Progenitor cell of endocrine pancreas (in vitro differentiated cells): Measurements from ENCODE around the gene FAM222B. TPM values are rescaled to one million over a fixed set of nuclear protein-coding genes. Genes with fewer than 3 reads are reported as not detected.

Experiments
- DNase-seq: peaks from one replicate; pipeline ENCODE4 v3.0.0; 2021; ENCODE audit warnings: low spot score; ENCODE audit not compliant: unreplicated experiment
- H3K27ac Mint-ChIP-seq: 2 replicates; pipeline ENCODE4 v1.8.0; 2021; ENCODE audit warnings: mild to moderate bottlenecking, moderate library complexity, mixed read lengths
- H3K27me3 Mint-ChIP-seq: 2 replicates; pipeline ENCODE4 v1.8.0; 2021; ENCODE audit warnings: mixed read lengths
- H3K36me3 Mint-ChIP-seq: 2 replicates; pipeline ENCODE4 v1.8.0; 2022; ENCODE audit warnings: mixed read lengths; ENCODE audit not compliant: insufficient read depth
- H3K4me1 Mint-ChIP-seq: 2 replicates; pipeline ENCODE4 v1.8.0; 2021; ENCODE audit warnings: low read depth, mixed read lengths
- H3K4me3 Mint-ChIP-seq: 2 replicates; pipeline ENCODE4 v1.8.0; 2021; ENCODE audit warnings: low read depth, mild to moderate bottlenecking, moderate library complexity, mixed read lengths
- H3K9me3 Mint-ChIP-seq: 2 replicates; pipeline ENCODE4 v1.8.0; 2021; ENCODE audit warnings: low read depth, mixed read lengths
- long read RNA-seq: library from polyadenylated mRNA; unstranded; transcript quantifications from one replicate; pipeline ENCODE4 v2.0.0, GENCODE V29; 2020
- total RNA-seq: library from RNA; stranded (reverse); gene quantifications from 2 replicates; pipeline ENCODE4 v1.2.1, GENCODE V29; 2021
- TF ChIP-seq, protein P1 (sequence below): fragments of 200-600 bp; sonication (generic); IDR thresholded peaks from one replicate; pipeline ENCODE4 v1.5.0; 2021; ENCODE audit warnings: antibody characterized with exemption, mild to moderate bottlenecking; ENCODE audit not compliant: unreplicated experiment

FAM222B gene, protein sequence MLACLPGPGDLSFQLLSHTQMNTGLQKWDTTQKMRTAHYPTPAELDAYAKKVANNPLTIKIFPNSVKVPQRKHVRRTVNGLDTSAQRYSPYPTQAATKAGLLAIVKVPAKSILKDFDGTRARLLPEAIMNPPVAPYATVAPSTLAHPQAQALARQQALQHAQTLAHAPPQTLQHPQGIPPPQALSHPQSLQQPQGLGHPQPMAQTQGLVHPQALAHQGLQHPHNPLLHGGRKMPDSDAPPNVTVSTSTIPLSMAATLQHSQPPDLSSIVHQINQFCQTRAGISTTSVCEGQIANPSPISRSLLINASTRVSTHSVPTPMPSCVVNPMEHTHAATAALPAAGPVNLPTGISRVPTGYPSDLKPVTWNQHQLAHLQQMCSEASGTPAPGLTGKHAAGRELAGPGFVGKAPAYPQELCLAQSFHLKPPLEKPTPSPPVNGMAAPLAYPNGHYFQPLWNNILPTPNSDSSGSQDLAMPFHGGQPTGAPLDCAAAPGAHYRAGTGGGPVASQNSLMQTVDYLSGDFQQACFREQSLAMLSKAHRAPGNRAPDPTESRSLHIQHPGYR
- total RNA-seq: 48.9 and 58.7 TPM in 2 replicates
- long read RNA-seq: 0 reads

DNA sequence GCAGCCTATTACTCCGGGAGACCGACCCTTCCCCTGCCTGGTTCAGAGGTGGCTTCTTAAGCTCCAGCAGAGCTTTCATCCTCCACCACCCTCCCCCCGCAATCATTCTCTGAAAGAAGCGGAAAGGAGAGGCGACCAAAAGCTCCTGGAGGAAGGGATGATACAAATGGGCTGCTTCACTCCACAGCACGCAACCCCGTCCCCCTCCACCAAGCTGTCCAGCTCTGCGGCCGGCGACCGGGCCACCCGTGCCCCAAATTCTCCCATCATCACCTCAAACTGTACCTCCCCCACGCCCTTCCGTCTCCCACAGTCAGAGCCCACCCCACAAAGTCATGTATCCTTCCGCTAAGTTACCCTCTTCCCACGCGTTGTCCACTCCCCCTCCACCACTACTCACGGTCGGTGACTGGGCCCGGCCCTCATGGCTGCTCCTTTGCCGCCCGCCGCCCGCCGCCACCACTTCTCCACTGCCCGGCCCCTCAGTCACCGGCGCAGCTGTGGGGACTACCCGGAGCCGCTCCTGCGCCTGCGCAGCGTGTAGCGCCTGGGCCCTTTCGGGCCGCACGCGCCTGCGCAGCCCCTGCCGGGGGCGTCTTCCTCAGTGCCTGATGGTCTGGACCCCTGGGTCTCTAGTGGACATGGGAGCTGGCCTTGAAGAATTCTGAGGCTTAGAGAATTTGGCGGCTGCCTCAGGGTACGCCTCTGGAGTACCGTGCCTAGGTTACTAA, at the start of gene FAM222B:
FAM222B (minus strand) TSS at position 509 of the 731 bp plus-strand sequence. CDS start 76,123 bp downstream, outside the sequence.
- peaks cover 10% of the 10 kb centered on the region for H3K4me1 Mint-ChIP-seq

DNA sequence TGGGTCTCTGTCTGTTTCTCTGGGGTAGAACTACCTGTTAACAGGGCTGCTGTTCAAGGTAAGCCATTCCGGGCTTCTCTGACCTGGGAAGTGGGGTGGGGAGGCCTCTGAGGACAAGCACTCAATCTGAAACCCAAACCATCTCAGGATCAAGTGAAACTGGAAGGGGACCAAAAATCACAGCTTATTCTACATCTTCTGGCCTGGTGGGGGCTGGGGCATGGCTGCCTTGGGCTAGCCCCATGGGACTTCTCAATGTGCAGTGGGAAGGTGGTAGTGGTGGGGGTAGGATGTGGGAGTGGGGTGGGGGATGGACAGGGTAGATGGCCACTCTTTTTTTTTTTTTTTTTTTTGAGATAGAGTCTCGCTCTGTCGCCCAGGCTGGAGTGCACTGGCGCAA, 49.4 kb upstream of the FAM222B start:
- no peaks in the 10 kb centered on the region for H3K9me3 Mint-ChIP-seq
- peaks cover 2% of the 10 kb centered on the region for H3K36me3 Mint-ChIP-seq
- TF ChIP-seq, protein P1, sequence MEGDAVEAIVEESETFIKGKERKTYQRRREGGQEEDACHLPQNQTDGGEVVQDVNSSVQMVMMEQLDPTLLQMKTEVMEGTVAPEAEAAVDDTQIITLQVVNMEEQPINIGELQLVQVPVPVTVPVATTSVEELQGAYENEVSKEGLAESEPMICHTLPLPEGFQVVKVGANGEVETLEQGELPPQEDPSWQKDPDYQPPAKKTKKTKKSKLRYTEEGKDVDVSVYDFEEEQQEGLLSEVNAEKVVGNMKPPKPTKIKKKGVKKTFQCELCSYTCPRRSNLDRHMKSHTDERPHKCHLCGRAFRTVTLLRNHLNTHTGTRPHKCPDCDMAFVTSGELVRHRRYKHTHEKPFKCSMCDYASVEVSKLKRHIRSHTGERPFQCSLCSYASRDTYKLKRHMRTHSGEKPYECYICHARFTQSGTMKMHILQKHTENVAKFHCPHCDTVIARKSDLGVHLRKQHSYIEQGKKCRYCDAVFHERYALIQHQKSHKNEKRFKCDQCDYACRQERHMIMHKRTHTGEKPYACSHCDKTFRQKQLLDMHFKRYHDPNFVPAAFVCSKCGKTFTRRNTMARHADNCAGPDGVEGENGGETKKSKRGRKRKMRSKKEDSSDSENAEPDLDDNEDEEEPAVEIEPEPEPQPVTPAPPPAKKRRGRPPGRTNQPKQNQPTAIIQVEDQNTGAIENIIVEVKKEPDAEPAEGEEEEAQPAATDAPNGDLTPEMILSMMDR: no peak
- no peaks in the 10 kb centered on the region for H3K27me3 Mint-ChIP-seq
- peaks cover 12% of the 10 kb centered on the region for H3K4me1 Mint-ChIP-seq
- no peak for DNase-seq
- no peak overlapping the region for H3K27ac Mint-ChIP-seq
- H3K4me3 Mint-ChIP-seq: no peak overlapping the region

More for the DNA sequence above, at the start of gene FAM222B:
- Mint-ChIP-seq H3K27ac (peak within 1 kb of the TSS; percentile 98), H3K4me3 (peak within 1 kb of the TSS; percentile 91), H3K9me3 (no peaks in the 10 kb centered on the region), H3K36me3 (no peaks in the 10 kb centered on the region), H3K27me3 (no peaks in the 10 kb centered on the region)
- peak; percentile 86 for DNase-seq
- TF ChIP-seq, protein P1: no peak

DNA sequence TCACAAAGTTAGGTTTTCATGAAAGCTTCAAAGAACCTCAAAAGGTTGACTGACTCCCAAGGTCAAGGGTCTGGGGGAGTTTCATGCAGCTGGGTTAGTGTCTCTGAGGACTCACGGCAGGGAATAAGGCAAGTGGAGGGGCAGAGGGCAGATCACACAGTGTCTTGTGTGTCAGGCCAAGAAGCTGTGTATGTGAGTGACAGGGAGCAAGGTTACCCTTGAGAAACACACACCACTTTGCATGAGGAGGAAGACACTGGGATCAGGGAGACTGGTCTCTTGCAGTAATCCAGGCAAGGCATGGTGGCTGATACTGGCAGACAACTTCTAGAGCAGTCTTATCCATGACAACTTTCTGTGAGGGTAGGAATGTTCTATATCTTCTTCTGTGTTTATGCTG, 48.6 kb upstream of the FAM222B start:
- DNase-seq: no peak
- Mint-ChIP-seq H3K4me1 (peaks cover 5% of the 10 kb centered on the region), H3K27ac (no peak overlapping the region), H3K36me3 (peaks cover 2% of the 10 kb centered on the region), H3K9me3 (no peaks in the 10 kb centered on the region), H3K27me3 (no peaks in the 10 kb centered on the region), H3K4me3 (no peak overlapping the region)
- TF ChIP-seq, protein P1: no peak

DNA sequence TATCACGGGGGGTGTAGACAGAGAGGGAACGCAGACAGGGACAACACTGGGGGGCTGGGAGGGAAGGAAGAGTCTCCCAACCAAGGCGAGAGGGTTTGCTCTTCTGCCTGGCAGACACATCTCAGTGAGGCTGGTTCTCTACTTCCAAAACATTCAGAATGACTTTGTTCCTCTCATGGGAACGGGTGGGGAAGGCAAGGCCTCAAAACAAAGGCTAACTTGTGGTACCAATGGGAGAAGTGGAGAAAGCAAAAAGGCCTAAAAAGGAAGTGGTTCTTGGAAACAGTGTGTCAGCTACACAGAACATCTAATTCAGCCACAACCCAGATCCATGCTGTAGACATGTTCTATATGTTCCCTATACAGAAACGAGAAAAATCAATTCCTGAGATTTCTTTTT, 47.4 kb upstream of the FAM222B start:
- H3K4me3 Mint-ChIP-seq: no peak overlapping the region
- TF ChIP-seq, protein P1: no peak
- no peak for DNase-seq
- H3K9me3 Mint-ChIP-seq: no peaks in the 10 kb centered on the region
- no peaks in the 10 kb centered on the region for H3K4me1 Mint-ChIP-seq
- H3K27me3 Mint-ChIP-seq: no peaks in the 10 kb centered on the region
- peaks cover 3% of the 10 kb centered on the region for H3K36me3 Mint-ChIP-seq
- peak overlapping the region; percentile 54 for H3K27ac Mint-ChIP-seq

DNA sequence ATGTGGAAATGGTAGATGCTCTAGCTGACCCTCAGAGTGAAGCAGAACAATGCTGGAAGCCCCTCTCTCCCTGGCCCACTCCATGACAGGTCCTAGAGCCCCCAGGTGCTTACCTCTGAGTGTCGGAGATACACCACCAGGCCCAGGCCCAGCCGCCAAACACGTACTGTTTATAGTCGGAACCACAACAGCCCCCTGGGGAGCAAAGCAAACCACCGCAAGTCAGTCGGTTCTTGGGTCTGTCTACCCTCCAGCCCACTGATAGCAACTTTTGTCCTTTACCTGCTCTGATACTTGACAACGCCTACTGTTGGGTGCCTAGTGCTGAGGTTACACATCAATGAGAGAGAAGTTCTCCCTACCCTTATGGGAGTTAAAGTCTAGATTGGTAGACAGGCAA, 46.2 kb upstream of the FAM222B start:
- Mint-ChIP-seq H3K36me3 (peaks cover 5% of the 10 kb centered on the region), H3K4me3 (no peak overlapping the region), H3K27me3 (no peaks in the 10 kb centered on the region), H3K9me3 (no peaks in the 10 kb centered on the region), H3K4me1 (no peaks in the 10 kb centered on the region), H3K27ac (no peak overlapping the region)
- TF ChIP-seq, protein P1: no peak
- DNase-seq: no peak
